ENCODE measurements around the gene PFKM.

The PFKM gene

GRCh38 chr12:48115957-48116356 is 3.2 kb upstream of the PFKM start:
- H3K4me3 ChIP-seq (ENCODE audit: low read depth in 1 of 2, low read length in 1 of 2): no peak overlapping the region
- TF ChIP-seq, protein P1, sequence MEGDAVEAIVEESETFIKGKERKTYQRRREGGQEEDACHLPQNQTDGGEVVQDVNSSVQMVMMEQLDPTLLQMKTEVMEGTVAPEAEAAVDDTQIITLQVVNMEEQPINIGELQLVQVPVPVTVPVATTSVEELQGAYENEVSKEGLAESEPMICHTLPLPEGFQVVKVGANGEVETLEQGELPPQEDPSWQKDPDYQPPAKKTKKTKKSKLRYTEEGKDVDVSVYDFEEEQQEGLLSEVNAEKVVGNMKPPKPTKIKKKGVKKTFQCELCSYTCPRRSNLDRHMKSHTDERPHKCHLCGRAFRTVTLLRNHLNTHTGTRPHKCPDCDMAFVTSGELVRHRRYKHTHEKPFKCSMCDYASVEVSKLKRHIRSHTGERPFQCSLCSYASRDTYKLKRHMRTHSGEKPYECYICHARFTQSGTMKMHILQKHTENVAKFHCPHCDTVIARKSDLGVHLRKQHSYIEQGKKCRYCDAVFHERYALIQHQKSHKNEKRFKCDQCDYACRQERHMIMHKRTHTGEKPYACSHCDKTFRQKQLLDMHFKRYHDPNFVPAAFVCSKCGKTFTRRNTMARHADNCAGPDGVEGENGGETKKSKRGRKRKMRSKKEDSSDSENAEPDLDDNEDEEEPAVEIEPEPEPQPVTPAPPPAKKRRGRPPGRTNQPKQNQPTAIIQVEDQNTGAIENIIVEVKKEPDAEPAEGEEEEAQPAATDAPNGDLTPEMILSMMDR (IDR thresholded peaks at IDR 0.05): no peak

GRCh38 chr12:48118284-48118871 is 786 bp upstream of the PFKM start:
- H3K36me3 ChIP-seq: no peaks in the 10 kb centered on the region
- H3K9me3 ChIP-seq: no peaks in the 10 kb centered on the region
- H3K4me1 ChIP-seq (ENCODE audit: control insufficient read depth in 1 of 2, insufficient read depth in 1 of 2, low read depth in 1 of 2, low read length in 1 of 2): peaks cover 4 to 8% of the 10 kb centered on the region in 2 experiments
- H3K4me3 ChIP-seq (ENCODE audit: low read depth in 1 of 2, low read length in 1 of 2): no peak overlapping the region
- peaks cover 64% of the 10 kb centered on the region for H3K27me3 ChIP-seq
- H3K27ac ChIP-seq: no peak overlapping the region
- TF ChIP-seq, protein P1 (IDR thresholded peaks at IDR 0.05): no peak

More at GRCh38 chr12:48115957-48116356, 3.2 kb upstream of the PFKM start:
- peaks cover 77% of the 10 kb centered on the region for H3K27me3 ChIP-seq
- no peak overlapping the region for H3K27ac ChIP-seq
- H3K4me1 ChIP-seq (ENCODE audit: control insufficient read depth in 1 of 2, insufficient read depth in 1 of 2, low read depth in 1 of 2, low read length in 1 of 2): peaks cover 4 to 8% of the 10 kb centered on the region in 2 experiments
- H3K9me3 ChIP-seq: no peaks in the 10 kb centered on the region
- no peaks in the 10 kb centered on the region for H3K36me3 ChIP-seq

GRCh38 chr12:48119834-48120195 is 651 bp downstream of the PFKM start:
- no peaks in the 10 kb centered on the region for H3K9me3 ChIP-seq
- peaks cover 4 to 8% of the 10 kb centered on the region in 2 experiments for H3K4me1 ChIP-seq (ENCODE audit: control insufficient read depth in 1 of 2, insufficient read depth in 1 of 2, low read depth in 1 of 2, low read length in 1 of 2)
- peaks cover 55% of the 10 kb centered on the region for H3K27me3 ChIP-seq
- H3K4me3 ChIP-seq (ENCODE audit: low read depth in 1 of 2, low read length in 1 of 2): no peak overlapping the region
- TF ChIP-seq, protein P1 (IDR thresholded peaks at IDR 0.05): no peak
- no peak overlapping the region for H3K27ac ChIP-seq
- no peaks in the 10 kb centered on the region for H3K36me3 ChIP-seq

- no peak overlapping the region for H3K27ac ChIP-seq
- H3K4me3 ChIP-seq (ENCODE audit: low read depth in 1 of 2, low read length in 1 of 2): no peak overlapping the region
- no peaks in the 10 kb centered on the region for H3K36me3 ChIP-seq
- H3K4me1 ChIP-seq (ENCODE audit: control insufficient read depth in 1 of 2, insufficient read depth in 1 of 2, low read depth in 1 of 2, low read length in 1 of 2): peaks cover 4 to 8% of the 10 kb centered on the region in 2 experiments
- TF ChIP-seq, protein P1 (IDR thresholded peaks at IDR 0.05): no peak
- no peaks in the 10 kb centered on the region for H3K9me3 ChIP-seq
- H3K27me3 ChIP-seq: peaks cover 45% of the 10 kb centered on the region
Measured at GRCh38 chr12:48121522-48121921, 2.4 kb downstream of the PFKM start.

DNA sequence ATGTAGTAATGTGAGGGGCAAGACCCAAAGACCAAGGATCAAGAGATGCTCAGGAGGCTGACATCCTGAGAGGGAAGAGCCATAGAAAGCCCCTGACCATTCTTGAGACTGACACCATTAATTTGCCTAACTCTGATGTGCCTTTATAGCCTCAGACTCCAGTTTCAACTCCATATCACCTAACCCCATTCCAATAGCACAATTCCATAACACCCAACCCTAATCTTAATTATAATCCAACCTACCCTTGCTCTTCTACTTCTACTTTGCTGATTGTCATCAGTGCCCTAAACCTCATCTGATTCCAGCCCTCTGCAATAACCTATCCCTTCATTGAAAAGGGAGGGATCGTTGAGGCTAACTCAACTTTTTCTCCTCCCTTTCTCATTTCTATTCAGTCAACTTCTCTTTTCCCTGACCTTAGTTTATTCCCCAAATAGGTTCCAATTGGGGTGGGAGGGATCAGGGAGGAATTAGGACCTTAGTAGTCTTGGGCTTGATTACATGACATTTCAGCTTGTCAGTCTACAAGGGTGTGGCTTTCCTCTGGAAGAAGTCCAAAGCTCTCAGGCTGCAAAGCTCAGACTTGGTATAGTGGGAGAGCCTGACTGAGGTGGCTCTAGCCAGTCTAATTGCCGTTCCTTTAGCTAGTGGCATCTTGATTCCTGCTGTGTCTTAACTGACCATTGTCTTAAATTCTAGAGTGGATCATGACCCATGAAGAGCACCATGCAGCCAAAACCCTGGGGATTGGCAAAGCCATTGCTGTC is 3.1 kb downstream of the PFKM start:
- TF ChIP-seq, protein P1 (IDR thresholded peaks at IDR 0.05): no peak
- H3K4me3 ChIP-seq (ENCODE audit: low read depth in 1 of 2, low read length in 1 of 2): no peak overlapping the region
- H3K27ac ChIP-seq: no peak overlapping the region
- no peaks in the 10 kb centered on the region for H3K9me3 ChIP-seq
- H3K36me3 ChIP-seq: no peaks in the 10 kb centered on the region
- peaks cover 38% of the 10 kb centered on the region for H3K27me3 ChIP-seq
- peaks cover 4 to 8% of the 10 kb centered on the region in 2 experiments for H3K4me1 ChIP-seq (ENCODE audit: control insufficient read depth in 1 of 2, insufficient read depth in 1 of 2, low read depth in 1 of 2, low read length in 1 of 2)
